GM13976 (cell line): ENCODE measurements around the gene BLOC1S3.

ENCODE experiments used
- DNase-seq: peaks from one replicate; pipeline ENCODE4 v3.0.0; 2012; ENCODE audit warnings: low spot score
- in situ Hi-C: fragments of 300-500 bp; cut with MboI; formaldehyde crosslinking; loops from one replicate; pipeline ENCODE4 v1.12.0; 2022; ENCODE audit warnings: low sequenced_read_pairs, mixed read lengths, inconsistent platforms; ENCODE audit not compliant: unreplicated experiment
- TF ChIP-seq, protein P1 (sequence below): IDR thresholded peaks from 2 replicates; pipeline ENCODE4 v1.5.1; 2012; ENCODE audit warnings: borderline replicate concordance, mild to moderate bottlenecking; ENCODE audit not compliant: insufficient read depth; ENCODE audit errors: extremely low read depth, missing control alignments, control extremely low read depth

BLOC1S3 gene

DNA sequence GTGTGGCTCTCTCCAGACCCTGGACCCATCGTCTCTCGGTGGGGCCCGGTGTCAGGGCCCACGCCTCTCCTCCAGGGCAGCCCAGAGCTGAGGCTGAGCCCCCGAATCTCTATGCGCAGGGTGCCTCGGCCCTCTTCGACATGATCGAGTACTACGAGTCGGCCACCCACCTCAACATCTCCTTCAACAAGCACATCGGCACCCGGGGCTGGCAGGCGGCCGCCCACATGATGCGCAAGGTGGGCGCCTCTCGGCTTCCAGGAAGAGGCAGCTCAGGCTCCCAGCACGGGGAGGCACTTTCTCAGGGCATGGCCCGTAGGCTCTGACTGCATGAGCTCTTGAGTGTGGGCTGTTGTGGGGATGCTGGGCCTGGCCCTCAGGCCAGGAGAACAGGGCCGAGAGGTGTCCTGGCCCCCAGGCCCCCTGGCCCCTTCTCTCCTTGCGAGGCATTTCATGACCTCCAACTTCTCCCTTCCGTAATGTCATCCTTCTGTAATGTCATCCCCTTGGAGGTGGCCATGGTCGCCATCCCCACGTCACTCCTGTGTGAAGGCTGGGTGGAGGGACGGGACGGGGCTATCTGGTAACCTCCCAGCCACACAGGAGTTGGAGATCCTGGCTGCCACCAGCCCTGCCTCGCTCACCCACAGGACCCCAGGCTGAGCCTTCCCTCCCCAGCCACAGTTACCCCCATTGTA, 37.2 kb upstream of the BLOC1S3 start:
- TF ChIP-seq, protein P1, sequence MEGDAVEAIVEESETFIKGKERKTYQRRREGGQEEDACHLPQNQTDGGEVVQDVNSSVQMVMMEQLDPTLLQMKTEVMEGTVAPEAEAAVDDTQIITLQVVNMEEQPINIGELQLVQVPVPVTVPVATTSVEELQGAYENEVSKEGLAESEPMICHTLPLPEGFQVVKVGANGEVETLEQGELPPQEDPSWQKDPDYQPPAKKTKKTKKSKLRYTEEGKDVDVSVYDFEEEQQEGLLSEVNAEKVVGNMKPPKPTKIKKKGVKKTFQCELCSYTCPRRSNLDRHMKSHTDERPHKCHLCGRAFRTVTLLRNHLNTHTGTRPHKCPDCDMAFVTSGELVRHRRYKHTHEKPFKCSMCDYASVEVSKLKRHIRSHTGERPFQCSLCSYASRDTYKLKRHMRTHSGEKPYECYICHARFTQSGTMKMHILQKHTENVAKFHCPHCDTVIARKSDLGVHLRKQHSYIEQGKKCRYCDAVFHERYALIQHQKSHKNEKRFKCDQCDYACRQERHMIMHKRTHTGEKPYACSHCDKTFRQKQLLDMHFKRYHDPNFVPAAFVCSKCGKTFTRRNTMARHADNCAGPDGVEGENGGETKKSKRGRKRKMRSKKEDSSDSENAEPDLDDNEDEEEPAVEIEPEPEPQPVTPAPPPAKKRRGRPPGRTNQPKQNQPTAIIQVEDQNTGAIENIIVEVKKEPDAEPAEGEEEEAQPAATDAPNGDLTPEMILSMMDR = no peak
- in situ Hi-C loops = no loop called here
- DNase-seq = no peak

DNA sequence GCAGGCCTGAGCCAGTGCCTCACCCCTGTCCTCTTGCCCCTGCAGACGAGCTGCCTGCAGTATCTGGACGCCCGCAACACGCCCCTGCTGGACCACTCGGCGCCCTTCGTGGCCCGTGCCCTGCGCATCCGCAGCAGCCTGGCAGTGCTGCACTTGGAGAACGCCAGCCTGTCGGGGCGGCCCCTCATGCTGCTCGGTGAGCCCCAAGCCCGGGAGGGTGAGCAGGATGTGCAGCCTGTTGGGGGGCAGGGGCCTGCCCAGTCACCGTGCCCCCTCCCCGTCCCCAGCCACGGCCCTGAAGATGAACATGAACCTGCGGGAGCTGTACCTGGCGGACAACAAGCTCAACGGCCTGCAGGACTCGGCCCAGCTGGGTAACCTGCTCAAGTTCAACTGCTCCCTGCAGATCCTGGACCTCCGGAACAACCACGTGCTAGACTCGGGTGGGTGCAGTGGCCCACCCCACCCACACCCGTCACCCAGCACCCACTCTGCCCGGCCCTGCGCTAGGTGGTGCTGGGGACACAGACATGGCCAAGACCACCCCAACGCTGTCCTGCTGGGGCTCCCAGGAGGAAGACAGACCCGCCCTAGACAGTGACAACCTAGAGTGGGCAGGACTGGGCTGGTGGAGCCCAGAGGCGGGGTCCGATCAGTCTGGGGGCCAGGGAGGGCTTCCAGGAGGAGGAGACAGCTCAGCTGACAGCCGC, 36.4 kb upstream of the BLOC1S3 start:
- in situ Hi-C loops = no loop called here
- no peak for DNase-seq
- TF ChIP-seq, protein P1 = no peak

DNA sequence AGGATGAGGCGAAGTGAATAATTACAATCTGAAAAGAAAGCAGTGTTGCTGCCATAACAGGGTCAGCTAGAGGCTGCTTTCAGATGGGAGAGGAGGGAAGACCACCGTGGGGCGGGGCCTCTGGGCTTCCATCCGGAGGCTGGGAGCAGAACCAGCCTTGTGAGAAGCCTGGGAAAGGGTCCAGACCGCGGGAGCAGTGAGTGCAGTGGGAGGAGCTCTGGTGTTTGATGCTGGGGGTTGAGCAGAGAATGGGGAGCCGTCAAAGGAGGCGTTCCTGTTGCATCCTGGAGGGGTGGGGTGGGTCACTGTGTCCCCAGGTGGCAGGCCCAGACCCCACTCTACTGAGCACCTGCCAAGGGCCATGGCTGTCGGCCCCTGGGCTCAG, 35.9 kb upstream of the BLOC1S3 start:
- TF ChIP-seq, protein P1 = no peak
- no peak for DNase-seq
- in situ Hi-C loops = no loop called here

DNA sequence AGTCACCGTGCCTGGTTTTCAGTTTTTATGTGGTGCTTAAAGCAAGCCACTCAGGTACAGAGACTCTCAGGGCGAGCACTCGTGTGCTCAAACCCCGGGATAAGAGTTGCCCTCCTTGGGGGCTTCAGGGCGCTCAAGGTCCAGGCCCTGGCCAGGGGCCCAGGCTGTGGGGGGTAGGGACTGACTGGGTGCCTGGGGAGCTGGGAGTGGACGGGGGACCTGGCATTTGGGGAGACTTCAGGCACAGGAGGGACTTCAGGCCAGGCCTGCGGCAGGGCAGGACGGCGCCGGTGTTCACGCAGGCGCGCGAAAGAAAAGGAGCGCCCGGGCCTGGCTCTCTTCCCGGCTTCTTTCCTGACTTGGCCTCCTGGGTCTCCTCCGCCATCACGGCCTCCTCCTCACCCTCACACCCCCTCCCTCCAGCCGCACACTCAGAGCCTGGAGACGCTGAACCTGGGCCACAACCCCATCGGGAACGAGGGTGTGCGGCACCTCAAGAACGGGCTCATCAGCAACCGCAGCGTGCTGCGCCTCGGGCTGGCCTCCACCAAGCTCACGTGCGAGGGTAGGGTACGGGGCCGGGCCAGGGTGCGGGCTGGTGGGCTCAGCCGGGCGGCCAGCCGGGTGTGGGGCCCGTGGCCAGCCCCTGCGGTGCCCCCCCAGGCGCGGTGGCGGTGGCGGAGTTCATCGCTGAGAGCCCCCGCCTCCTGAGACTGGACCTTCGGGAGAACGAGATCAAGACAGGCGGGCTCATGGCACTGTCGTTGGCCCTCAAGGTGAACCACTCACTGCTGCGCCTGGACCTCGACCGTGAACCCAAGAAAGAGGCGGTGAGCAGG, 33.9 kb upstream of the BLOC1S3 start:
- TF ChIP-seq, protein P1 = no peak
- in situ Hi-C loops = no loop called here
- no peak for DNase-seq

DNA sequence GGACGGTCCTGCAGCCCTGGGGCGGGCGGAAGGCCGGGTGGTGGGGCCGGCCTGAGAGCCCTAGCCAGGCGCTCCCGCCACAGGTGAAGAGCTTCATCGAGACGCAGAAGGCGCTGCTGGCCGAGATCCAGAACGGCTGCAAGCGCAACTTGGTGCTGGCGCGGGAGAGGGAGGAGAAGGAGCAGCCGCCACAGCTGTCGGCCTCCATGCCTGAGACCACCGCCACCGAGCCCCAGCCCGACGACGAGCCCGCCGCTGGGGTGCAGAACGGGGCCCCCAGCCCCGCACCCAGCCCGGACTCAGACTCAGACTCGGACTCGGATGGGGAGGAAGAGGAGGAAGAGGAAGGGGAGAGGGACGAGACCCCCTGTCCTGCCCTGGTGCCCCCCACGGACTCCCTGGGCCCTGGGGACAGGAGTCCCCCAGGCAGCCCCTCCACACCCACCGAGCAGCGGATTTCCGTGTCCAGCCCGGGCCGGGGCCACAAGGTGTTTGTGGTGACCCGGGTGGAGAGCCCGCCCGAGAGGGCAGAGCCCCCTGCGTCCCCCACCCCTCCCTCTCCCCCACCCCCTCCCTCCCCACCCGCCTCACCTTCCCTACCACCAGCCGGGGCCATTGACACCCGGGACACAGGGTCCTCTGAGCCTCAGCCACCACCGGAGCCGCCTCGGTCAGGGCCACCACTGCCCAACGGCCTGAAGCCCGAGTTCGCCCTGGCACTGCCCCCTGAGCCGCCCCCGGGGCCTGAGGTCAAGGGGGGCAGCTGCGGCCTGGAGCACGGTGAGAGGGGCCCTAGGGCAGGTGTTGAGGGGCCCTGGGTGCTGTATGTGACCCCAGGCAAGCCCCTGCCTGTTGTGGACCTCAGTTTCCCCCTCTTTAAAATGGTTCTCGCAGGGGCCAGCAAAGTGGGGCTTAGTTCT, 33.1 kb upstream of the BLOC1S3 start:
- no peak for DNase-seq
- TF ChIP-seq, protein P1 = no peak
- in situ Hi-C loops = no loop called here
